Activated CD4-positive, alpha-beta T cell treated with anti-CD3 and anti-CD28 coated beads for 4 hours (primary cell): ENCODE data around the gene PIGZ.

Experiments
- DNase-seq, 2 donors: peaks; one replicate each; pipeline ENCODE4 v3.0.0-alpha.2; 2020

PIGZ gene

GRCh38 chr3:196976941-196977340 is 8.3 kb upstream of the PIGZ start:
- no peak for DNase-seq

GRCh38 chr3:196975349-196975748 is 6.7 kb upstream of the PIGZ start:
- no peak for DNase-seq

GRCh38 chr3:196974661-196975060 is 6.0 kb upstream of the PIGZ start:
- DNase-seq, result no peak

- DNase-seq, result no peak
Measured at GRCh38 chr3:196971094-196971698, 2.6 kb upstream of the PIGZ start.

GRCh38 chr3:196970547-196971093 is 2.0 kb upstream of the PIGZ start:
- DNase-seq, result no peak

GRCh38 chr3:196969660-196970546 is 1.3 kb upstream of the PIGZ start:
- DNase-seq, result peak; percentile 59 to 63

GRCh38 chr3:196969134-196969659 is 564 bp upstream of the PIGZ start:
- DNase-seq, result peak; percentile 21 to 34

- DNase-seq, result no peak
Measured at GRCh38 chr3:196967412-196968232, 1.0 kb downstream of the PIGZ start.

GRCh38 chr3:196966526-196967401 is 1.9 kb downstream of the PIGZ start:
- no peak for DNase-seq

- no peak for DNase-seq
Measured at GRCh38 chr3:196965804-196966173, 2.8 kb downstream of the PIGZ start.

GRCh38 chr3:196965112-196965803 is 3.4 kb downstream of the PIGZ start:
- no peak for DNase-seq

- no peak for DNase-seq
Measured at GRCh38 chr3:196963631-196963953, 5.0 kb downstream of the PIGZ start.

GRCh38 chr3:196962930-196963630 is 5.6 kb downstream of the PIGZ start:
- DNase-seq, result no peak

GRCh38 chr3:196962108-196962929 is 6.3 kb downstream of the PIGZ start:
- no peak for DNase-seq

GRCh38 chr3:196954832-196955231 is 13.8 kb downstream of the PIGZ start:
- no peak for DNase-seq

GRCh38 chr3:196951371-196951770 is 17.3 kb downstream of the PIGZ start:
- no peak for DNase-seq

- DNase-seq, result no peak
Measured at GRCh38 chr3:196949750-196950149, 18.9 kb downstream of the PIGZ start.

GRCh38 chr3:196949285-196949619 is 19.4 kb downstream of the PIGZ start:
- DNase-seq, result no peak

- no peak for DNase-seq
Measured at GRCh38 chr3:196948442-196949284, 20.0 kb downstream of the PIGZ start.
